Astrocyte of the hippocampus (primary cell): ENCODE data around the gene CTDNEP1.
"Not testable (repeated sequence)": the region's sequence is repeated elsewhere in the genome, so short reads cannot be mapped to it uniquely, and the experiment has no call there.

Experiments
- DNase-seq: peaks from one replicate; pipeline ENCODE4 v3.0.0; 2011; ENCODE audit warnings: low read depth, low spot score

CTDNEP1 gene

DNA sequence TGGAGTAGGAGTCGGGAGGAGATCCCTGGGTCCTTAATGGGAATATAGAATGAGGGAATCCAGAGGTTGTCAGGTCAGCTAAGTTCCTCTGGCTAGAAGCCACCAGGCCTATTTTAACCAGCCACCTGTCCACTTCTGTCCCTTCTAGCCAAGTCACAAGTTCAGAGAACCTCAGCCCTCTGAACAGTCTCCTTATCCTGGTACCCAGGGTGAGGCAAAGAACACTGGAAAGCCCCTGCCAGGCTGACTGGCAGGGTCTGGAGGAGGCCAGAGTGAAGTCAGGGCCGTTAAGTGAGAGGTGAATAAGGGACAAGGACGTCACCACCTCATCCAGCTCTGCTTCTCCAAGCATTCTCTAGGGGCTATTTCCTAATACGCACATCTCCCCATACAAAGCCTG lies 2.7 kb downstream of the CTDNEP1 start:
- no peak for DNase-seq

- DNase-seq: no peak
Measured at GRCh38 chr17:7246779-7247178, 4.8 kb downstream of the CTDNEP1 start.

DNA sequence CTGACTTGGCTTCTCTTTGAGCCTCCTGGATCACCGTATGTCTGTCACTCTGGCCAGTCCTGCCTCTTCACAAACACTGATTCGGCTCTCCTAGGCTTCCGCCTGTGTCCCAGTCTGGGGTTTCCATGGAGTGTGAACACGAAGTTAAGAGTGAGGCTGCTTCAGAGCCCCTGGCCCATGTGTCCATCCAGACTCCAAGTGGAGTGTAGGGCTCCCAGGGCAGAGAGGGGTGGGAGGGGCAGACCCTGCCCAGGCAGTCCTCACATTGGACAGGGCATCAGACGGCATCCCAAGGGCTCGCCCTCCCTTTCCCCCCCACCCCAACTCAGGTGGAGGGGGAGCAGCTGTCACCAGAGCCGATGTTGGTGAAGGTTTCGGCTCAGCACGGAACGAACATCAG lies 7.7 kb downstream of the CTDNEP1 start:
- not testable (repeated sequence) for DNase-seq

DNA sequence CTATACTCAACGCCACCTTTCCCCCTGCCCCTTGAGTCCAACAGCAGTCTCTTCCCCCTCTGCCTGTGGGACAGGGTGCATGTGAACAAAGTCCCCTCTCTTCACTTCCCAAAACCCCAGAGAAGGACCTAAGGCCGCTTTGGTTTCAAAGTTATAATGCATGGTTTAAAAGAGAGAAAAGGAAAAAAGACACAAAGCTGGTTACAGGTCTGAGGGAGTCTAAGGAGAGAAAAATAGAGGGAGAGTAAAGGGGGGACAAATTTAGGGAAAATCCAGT lies 8.1 kb downstream of the CTDNEP1 start:
- no peak for DNase-seq

GRCh38 chr17:7242717-7243452 lies 8.6 kb downstream of the CTDNEP1 start:
- DNase-seq: peak; percentile 97

DNA sequence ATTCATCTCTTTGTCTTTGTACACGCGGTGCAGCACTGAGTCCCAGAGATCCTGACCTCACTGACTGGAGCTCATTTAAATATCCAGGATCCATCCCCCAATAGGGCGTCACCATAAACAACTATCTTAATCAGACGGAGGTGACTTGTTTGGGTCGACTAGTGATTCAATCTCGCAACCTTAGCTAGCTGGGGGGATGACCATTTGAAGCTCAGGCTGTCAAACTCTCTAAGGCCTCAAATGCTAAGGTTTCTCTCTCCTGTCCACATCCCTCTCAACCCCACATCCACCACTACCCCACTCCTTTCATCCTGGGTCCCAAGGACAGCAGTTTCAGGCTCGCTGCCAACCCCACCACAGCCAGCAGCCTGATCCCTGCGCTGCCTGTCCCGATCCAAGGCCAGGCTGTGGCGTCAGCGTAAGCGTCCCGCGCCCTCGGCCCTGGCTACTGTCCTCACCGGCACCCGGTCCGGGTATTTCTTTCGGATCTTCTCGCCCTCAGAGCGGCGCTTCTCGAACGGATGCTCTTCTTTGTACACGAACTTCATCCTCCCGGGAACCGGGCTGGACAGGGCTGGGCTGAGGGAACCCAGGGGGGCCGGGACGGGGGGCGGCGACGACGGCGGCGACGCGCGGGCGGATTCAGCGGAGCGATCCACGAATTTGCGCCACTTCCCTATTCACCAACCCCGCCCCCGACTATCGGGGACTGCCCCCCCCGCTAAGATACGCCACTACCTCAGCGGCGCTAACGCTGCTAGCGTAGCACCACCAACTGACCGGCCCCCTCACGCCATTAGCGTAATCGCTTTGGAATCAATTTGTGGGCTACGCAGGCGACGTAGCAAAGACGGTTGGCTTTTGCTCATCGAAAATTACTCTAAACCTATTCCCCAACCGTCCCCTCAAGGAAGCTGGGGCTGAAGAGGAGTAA lies 9.5 kb downstream of the CTDNEP1 start, which contains the start of gene GABARAP:
Gene GABARAP (minus strand): TSS at position 667 of the 934 bp plus-strand sequence. CDS start 119 bp downstream, at position 548.
- peak; percentile 96 for DNase-seq

GRCh38 chr17:7241090-7241733 lies 10.3 kb downstream of the CTDNEP1 start:
- no peak for DNase-seq

GRCh38 chr17:7240375-7240774 lies 11.2 kb downstream of the CTDNEP1 start:
- DNase-seq: no peak

- peak; percentile 100 for DNase-seq
Measured at GRCh38 chr17:7239091-7240027, 12.2 kb downstream of the CTDNEP1 start, which contains the start of gene PHF23. Gene PHF23, minus strand, starts transcription at chr17:7239457. Its CDS starts 178 bp downstream, at chr17:7239279.

GRCh38 chr17:7238420-7239090 lies 13.0 kb downstream of the CTDNEP1 start:
- DNase-seq: peak; percentile 58

GRCh38 chr17:7237761-7238419 lies 13.6 kb downstream of the CTDNEP1 start:
- peak; percentile 84 for DNase-seq

- DNase-seq: peak; percentile 25
Measured at GRCh38 chr17:7237266-7237760, 14.2 kb downstream of the CTDNEP1 start.

- no peak for DNase-seq
Measured at GRCh38 chr17:7236808-7237207, 14.7 kb downstream of the CTDNEP1 start.

DNA sequence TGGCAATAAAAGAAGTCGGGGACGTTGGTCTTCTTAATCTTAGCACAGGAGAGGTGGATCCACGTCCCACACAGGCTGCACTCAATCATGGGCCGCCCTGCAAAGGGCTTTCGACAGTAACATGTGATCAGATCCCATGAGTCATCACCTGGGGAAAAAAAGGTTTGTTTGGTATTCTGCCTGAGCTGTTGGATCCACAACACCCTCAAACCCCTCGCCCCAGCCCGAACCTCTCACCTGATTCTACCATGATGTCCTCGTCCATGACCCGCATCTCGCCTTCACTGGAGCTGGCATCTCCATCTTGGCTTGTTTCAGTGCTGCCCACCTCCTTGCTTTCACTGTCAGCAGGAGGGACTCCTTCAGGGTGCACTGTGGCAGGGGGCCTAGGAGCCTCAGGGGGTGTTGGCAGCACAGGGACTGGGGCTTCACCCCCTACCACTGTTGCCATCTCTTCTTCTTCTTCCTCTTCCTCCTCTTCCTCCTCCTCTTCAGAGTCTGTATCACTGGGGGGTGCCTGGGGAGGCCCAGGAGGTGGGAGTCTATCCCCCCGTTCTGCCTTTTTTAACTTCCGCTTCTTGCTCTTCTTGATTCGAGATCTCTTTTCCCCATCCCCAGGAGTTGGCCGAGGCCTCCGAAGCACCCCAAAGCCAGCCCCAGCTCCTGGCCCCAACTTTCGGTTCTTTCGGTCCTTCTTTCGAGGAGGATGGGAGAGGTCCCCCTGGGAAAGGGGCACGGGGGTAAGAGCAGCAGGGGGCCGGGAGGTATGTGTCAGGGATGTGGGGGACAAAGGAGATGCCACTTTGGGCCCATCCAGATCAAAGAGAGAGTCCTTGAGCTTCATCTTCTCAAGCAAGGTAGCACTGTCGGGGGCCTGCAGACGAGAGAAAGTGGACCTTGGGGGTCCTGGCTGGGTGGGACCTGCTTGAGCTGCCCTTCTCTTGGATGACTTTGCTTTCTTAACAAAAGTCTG lies 15.6 kb downstream of the CTDNEP1 start:
- DNase-seq: peak; percentile 55

DNA sequence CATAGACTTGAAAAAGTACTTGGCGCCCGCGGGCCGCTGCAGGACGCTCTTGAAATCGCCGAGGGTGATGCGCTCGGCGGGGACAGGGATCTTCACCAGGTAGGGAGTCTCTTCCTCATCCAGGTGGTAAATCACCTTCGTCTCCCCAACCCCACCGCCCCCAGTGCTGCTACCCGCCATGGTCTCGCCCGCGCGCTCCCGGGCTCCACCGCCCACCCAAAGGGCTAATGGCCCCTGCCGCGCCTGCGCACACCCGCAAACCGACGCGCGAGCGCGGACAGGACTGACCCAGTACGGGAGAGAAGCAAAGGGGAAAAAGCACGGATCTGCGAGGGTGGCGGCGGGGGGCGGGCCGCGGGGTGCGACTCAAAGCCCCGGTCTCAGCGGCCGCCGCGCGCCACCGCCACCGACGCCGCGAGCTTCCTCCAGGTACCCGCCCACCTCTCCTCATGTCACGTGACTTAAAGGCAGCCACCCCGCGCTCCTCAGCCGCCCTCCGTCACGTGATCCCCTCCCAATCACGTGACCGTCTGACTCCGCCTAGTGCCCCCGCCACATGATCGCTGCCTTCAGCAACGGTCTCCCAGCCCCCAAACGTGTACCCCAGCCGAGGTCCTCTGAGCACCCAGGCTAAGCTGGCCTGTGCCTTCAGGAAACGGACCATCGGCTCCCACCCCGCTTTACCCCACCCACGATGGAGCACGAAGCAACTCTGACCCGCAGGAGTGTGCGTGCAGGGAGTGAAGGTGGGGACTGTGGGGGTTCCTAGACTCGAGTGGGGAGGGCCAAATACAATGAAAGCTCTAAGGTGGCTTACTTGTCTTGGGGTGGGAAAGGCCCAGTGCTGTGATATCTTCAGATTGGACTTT lies 17.2 kb downstream of the CTDNEP1 start, which contains the start of gene DVL2:
Gene DVL2 (minus strand): TSS at position 435 of the 869 bp plus-strand sequence. CDS start 255 bp downstream, at position 180.
- peak; percentile 98 for DNase-seq

GRCh38 chr17:7233701-7234082 lies 17.8 kb downstream of the CTDNEP1 start:
- DNase-seq: peak; percentile 26

DNA sequence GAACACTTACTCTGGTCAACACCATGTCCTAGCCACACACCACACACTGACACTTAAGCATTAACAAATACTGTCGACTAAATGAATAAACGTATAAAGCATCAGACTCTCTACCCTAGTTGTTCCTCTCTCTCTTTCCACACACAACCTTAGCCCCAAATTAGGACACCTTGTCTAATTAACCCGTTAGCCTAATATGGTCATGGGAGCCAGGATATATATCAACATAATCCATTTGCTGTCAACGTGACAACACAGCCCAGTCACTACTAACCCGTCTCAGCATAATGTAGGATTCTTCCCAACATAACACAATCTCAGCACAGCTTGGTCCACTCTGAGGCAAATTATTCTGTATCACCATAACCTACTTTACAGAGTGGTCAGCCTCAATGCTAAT lies 19.4 kb downstream of the CTDNEP1 start:
- no peak for DNase-seq
